Stomach (tissue), 9 donors: ENCODE measurements around the gene LRMDA. TPM values are rescaled to one million over a fixed set of nuclear protein-coding genes. Genes with fewer than 3 reads are reported as not detected.

Experiments used
- DNase-seq, 2 donors: peaks; one replicate each; pipeline versions ENCODE4 v3.0.0 to v3.0.0-alpha.2; 2013 to 2019
- H3K27ac ChIP-seq, 5 donors: fragments of 200-600 bp in 4 of 5; sonication (generic) in 4 of 5; one replicate each; pipeline ENCODE4 v1.5.1; 2013 to 2019; ENCODE audit warnings: mild to moderate bottlenecking in 1 of 5, moderate library complexity in 1 of 5
- H3K27me3 ChIP-seq, 3 donors: fragments of 200-600 bp; sonication (generic); one replicate each; pipeline ENCODE4 v1.5.1; 2017 to 2019; ENCODE audit warnings: mixed run types in 1 of 3
- H3K36me3 ChIP-seq, 4 donors: fragments of 200-600 bp; sonication (generic); 1 replicate in 3 of 4; 2 replicates in 1 of 4; pipeline ENCODE4 v1.5.1; 2016 to 2019
- H3K4me1 ChIP-seq, 4 donors: fragments of 200-600 bp; sonication (generic); one replicate each; pipeline ENCODE4 v1.5.1; 2016 to 2019
- H3K4me3 ChIP-seq, 4 donors: fragments of 200-600 bp; sonication (generic) in 3 of 4; one replicate each; pipeline ENCODE4 v1.5.1; 2016 to 2019; ENCODE audit warnings: mild to moderate bottlenecking in 1 of 4
- H3K9me3 ChIP-seq, 4 donors: fragments of 200-600 bp; sonication (generic); one replicate each; pipeline ENCODE4 v1.5.1; 2016 to 2019
- CTCF ChIP-seq, 7 experiments: fragments of 450-650 bp in 4 of 7; fragments of 200-600 bp in 3 of 7; sonication (generic) in 3 of 7; IDR thresholded peaks; one replicate each; pipeline ENCODE4 v1.5.1; 2016 to 2019; ENCODE audit warnings: antibody characterized with exemption in 7 of 7, control low read depth in 2 of 7, mild to moderate bottlenecking in 1 of 7
- EP300 ChIP-seq: sonication (generic); formaldehyde crosslinking; IDR thresholded peaks from one replicate; pipeline ENCODE4 v1.6.1; 2017; ENCODE audit warnings: antibody characterized with exemption
- POLR2A ChIP-seq, 4 donors: fragments of 450-650 bp; IDR thresholded peaks; one replicate each; pipeline ENCODE4 v1.6.1; 2016; ENCODE audit warnings: antibody characterized with exemption in 4 of 4, control low read depth in 2 of 4, mild to moderate bottlenecking in 1 of 4, moderate library complexity in 1 of 4
- POLR2AphosphoS5 ChIP-seq, 3 donors: sonication (generic); formaldehyde crosslinking; IDR thresholded peaks; one replicate each; pipeline ENCODE4 v1.6.1; 2016; ENCODE audit warnings: antibody characterized with exemption in 3 of 3
- WGBS, 5 donors: extraction: QIAGEN DNeasy Blood & Tissue Kit in 3 of 5; methylation state at CpG; one replicate each; pipeline versions ENCODE4 v1.1.5 to v1.1.7; 2013 to 2018; 5-methylcytosine and 5-hydroxymethylcytosine counted together
- intact Hi-C: fragments of 100-400 bp; cut with DNase I; formaldehyde crosslinking; loops from one replicate; pipeline ENCODE4 v1.15.1; 2023; ENCODE audit warnings: low total_unique reads
- polyA plus RNA-seq, 3 donors: library from polyadenylated mRNA; stranded (reverse); fragments of 200-250 nt; gene quantifications; one replicate each; pipeline ENCODE4 v1.2.3, GENCODE V29; 2013
- total RNA-seq, 5 donors: library from RNA; depleted of rRNA; stranded (reverse); fragments of >200 nt; gene quantifications; one replicate each; pipeline versions ENCODE4 v1.1.0 to v1.2.3, GENCODE V29; 2014 to 2016
- donor health status: healthy with polysubstance abuse.
- donor health status: Bipolar disorder and iron deficiency.
- donor health status: healthy.

Gene LRMDA
- total and polyA plus RNA-seq, 8 donors: 1.3 to 30.2 (median 13.6) TPM; not detected in 1

- intact Hi-C loops: no loop called here
- Histone ChIP-seq H3K27ac (no peak overlapping the region), H3K4me3 (no peak overlapping the region), H3K36me3 (no peaks in the 10 kb centered on the region), H3K9me3 (no peaks in the 10 kb centered on the region), H3K27me3 (no peaks in the 10 kb centered on the region), H3K4me1 (no peaks in the 10 kb centered on the region)
- no peak for TF ChIP-seq EP300
- no peak for TF ChIP-seq POLR2AphosphoS5 (IDR thresholded peaks at IDR 0.05)
- no peak for TF ChIP-seq CTCF (IDR thresholded peaks at IDR 0.05)
- 62 to 90% (median 69%) methylated on average over 1 of the region's 1 CpG for WGBS, 5 donors
- no peak for DNase-seq
Observed at GRCh38 chr10:75838486-75838885, 407.1 kb downstream of the LRMDA start.

- Histone ChIP-seq H3K27ac (no peak overlapping the region), H3K9me3 (no peaks in the 10 kb centered on the region), H3K27me3 (no peaks in the 10 kb centered on the region), H3K4me1 (peaks cover 0 to 5% (median under 1%) of the 10 kb centered on the region in 4 donors), H3K36me3 (no peaks in the 10 kb centered on the region), H3K4me3 (no peak overlapping the region)
- no peak for DNase-seq
- WGBS, 5 donors: 79 to 98% (median 95%) methylated on average over 2 of the region's 2 CpGs
- TF ChIP-seq EP300 (no peak), CTCF (IDR thresholded peaks at IDR 0.05) (no peak), POLR2AphosphoS5 (IDR thresholded peaks at IDR 0.05) (no peak), POLR2A (IDR thresholded peaks at IDR 0.05) (no peak)
- intact Hi-C loops: no loop called here
Observed at GRCh38 chr10:75839020-75839419, 407.6 kb downstream of the LRMDA start.

GRCh38 chr10:75841266-75841665 lies 409.8 kb downstream of the LRMDA start:
- 69 to 89% (median 73%) methylated on average over 3 of the region's 3 CpGs for WGBS, 5 donors
- H3K27ac ChIP-seq: no peak overlapping the region
- intact Hi-C loops: no loop called here
- no peaks in the 10 kb centered on the region for H3K27me3 ChIP-seq
- peaks cover 0 to 17% (median 6%) of the 10 kb centered on the region in 4 donors for H3K4me1 ChIP-seq
- no peaks in the 10 kb centered on the region for H3K36me3 ChIP-seq
- TF ChIP-seq POLR2AphosphoS5 (IDR thresholded peaks at IDR 0.05): no peak
- no peak for TF ChIP-seq EP300
- no peak for TF ChIP-seq POLR2A (IDR thresholded peaks at IDR 0.05)
- TF ChIP-seq CTCF (IDR thresholded peaks at IDR 0.05): no peak
- H3K9me3 ChIP-seq: no peaks in the 10 kb centered on the region
- DNase-seq: peak in 1 of 2 donors; percentile 49
- H3K4me3 ChIP-seq: no peak overlapping the region

- Histone ChIP-seq H3K4me3 (no peak overlapping the region), H3K36me3 (no peaks in the 10 kb centered on the region), H3K27ac (no peak overlapping the region), H3K4me1 (peaks cover 0 to 17% (median 6%) of the 10 kb centered on the region in 4 donors), H3K27me3 (no peaks in the 10 kb centered on the region), H3K9me3 (no peaks in the 10 kb centered on the region)
- 59 to 68% (median 64%) methylated on average over 8 of the region's 8 CpGs for WGBS, 5 donors
- intact Hi-C loops: no loop called here
- DNase-seq: no peak
- TF ChIP-seq POLR2A (IDR thresholded peaks at IDR 0.05) (no peak), POLR2AphosphoS5 (IDR thresholded peaks at IDR 0.05) (no peak), CTCF (IDR thresholded peaks at IDR 0.05) (no peak), EP300 (no peak)
Observed at GRCh38 chr10:75845176-75845947, 413.9 kb downstream of the LRMDA start.
